Neural cell (in vitro differentiated cells): Measurements from ENCODE around the gene FOSL2. TPM values are rescaled to one million over a fixed set of nuclear protein-coding genes. Genes with fewer than 3 reads are reported as not detected.

Experiments used
- H2AFZ ChIP-seq: fragments of 200-600, 300-800 bp; sonication (generic), shearing (Covaris generic); 2 replicates; pipeline ENCODE4 v1.6.0; 2014; ENCODE audit warnings: low read depth, mild to moderate bottlenecking, antibody characterized with exemption, low read length, moderate library complexity
- H3F3A ChIP-seq: fragments of 200-600 bp; shearing (Covaris generic); 2 replicates; pipeline ENCODE4 v1.6.1; 2016; ENCODE audit warnings: mild to moderate bottlenecking, moderate library complexity, mixed read lengths, antibody characterized with exemption, low read length; ENCODE audit not compliant: insufficient read depth, poor library complexity, severe bottlenecking
- H3K27ac ChIP-seq: fragments of 200-600, 300-800 bp; sonication (generic), shearing (Covaris generic); 2 replicates; pipeline ENCODE4 v1.5.1; 2014; ENCODE audit warnings: mild to moderate bottlenecking, low read length, moderate library complexity
- H3K27me3 ChIP-seq: fragments of 300-800, 200-600 bp; sonication (generic), shearing (Covaris generic); 2 replicates; pipeline ENCODE4 v1.6.0; 2014; ENCODE audit warnings: mild to moderate bottlenecking, low read depth, low read length, moderate library complexity; ENCODE audit not compliant: insufficient read depth
- H3K36me3 ChIP-seq: fragments of 300-800, 200-600 bp; sonication (generic), shearing (Covaris generic); 2 replicates; pipeline ENCODE4 v1.5.1; 2014; ENCODE audit warnings: mild to moderate bottlenecking, antibody characterized with exemption, low read length, moderate library complexity; ENCODE audit not compliant: insufficient read depth
- H3K4me2 ChIP-seq: fragments of 300-800, 200-600 bp; sonication (generic), shearing (Covaris generic); 2 replicates; pipeline ENCODE4 v1.6.0; 2014; ENCODE audit warnings: mild to moderate bottlenecking, low read length
- H3K4me3 ChIP-seq: fragments of 300-800, 200-600 bp; sonication (generic), shearing (Covaris generic); 2 replicates; pipeline ENCODE4 v1.5.1; 2014; ENCODE audit warnings: mild to moderate bottlenecking, low read length, moderate library complexity
- H3K79me2 ChIP-seq: fragments of 200-600 bp; shearing (Covaris generic); replicated peaks from 2 replicates; pipeline ENCODE4 v1.6.0; 2014; ENCODE audit warnings: mild to moderate bottlenecking, low read length, moderate library complexity; ENCODE audit not compliant: insufficient read depth
- H3K9ac ChIP-seq: fragments of 300-800, 200-600 bp; sonication (generic), shearing (Covaris generic); 2 replicates; pipeline ENCODE4 v1.6.1; 2016; ENCODE audit warnings: mild to moderate bottlenecking, low read length, mixed read lengths
- H3K9me2 ChIP-seq: fragments of 200-600 bp; shearing (Covaris generic); 2 replicates; pipeline ENCODE4 v1.6.1; 2016; ENCODE audit warnings: mild to moderate bottlenecking, low read length, mixed read lengths; ENCODE audit not compliant: insufficient read depth
- H3K9me3 ChIP-seq: fragments of 200-600, 300-800 bp; sonication (generic), shearing (Covaris generic); 2 replicates; pipeline ENCODE4 v1.6.1; 2016; ENCODE audit warnings: mild to moderate bottlenecking, mixed run types, low read length, moderate library complexity, mixed read lengths
- H4K20me1 ChIP-seq: fragments of 200-600 bp; shearing (Covaris generic); 2 replicates; pipeline ENCODE4 v1.6.1; 2016; ENCODE audit warnings: mild to moderate bottlenecking, mixed run types; ENCODE audit not compliant: insufficient read depth
- EP300 ChIP-seq: fragments of 450-650 bp; conservative IDR thresholded peaks from 2 replicates; pipeline ENCODE4 v1.6.1; 2014; ENCODE audit warnings: antibody characterized with exemption, mild to moderate bottlenecking, moderate library complexity; ENCODE audit not compliant: poor library complexity, severe bottlenecking
- EZH2 ChIP-seq: fragments of 200-600, 300-800 bp; shearing (Covaris generic), sonication (generic); IDR thresholded peaks from 2 replicates; pipeline ENCODE4 v1.6.1; 2014; ENCODE audit warnings: antibody characterized with exemption, low read length, borderline replicate concordance, mild to moderate bottlenecking; ENCODE audit not compliant: insufficient read depth, poor library complexity, severe bottlenecking
- MXI1 ChIP-seq: fragments of 450-650 bp; conservative IDR thresholded peaks from 2 replicates; pipeline ENCODE4 v1.6.1; 2014; ENCODE audit warnings: antibody characterized with exemption, mild to moderate bottlenecking; ENCODE audit not compliant: poor library complexity, severe bottlenecking
- POLR2AphosphoS5 ChIP-seq: IDR thresholded peaks from 2 replicates; pipeline ENCODE4 v1.6.1; 2012
- RAD21 ChIP-seq: fragments of 450-650 bp; conservative IDR thresholded peaks from 2 replicates; pipeline ENCODE4 v1.6.1; 2014; ENCODE audit warnings: antibody characterized with exemption, mild to moderate bottlenecking, moderate library complexity
- SMC3 ChIP-seq: fragments of 450-650 bp; conservative IDR thresholded peaks from 2 replicates; pipeline ENCODE4 v1.6.1; 2014; ENCODE audit warnings: antibody characterized with exemption, mild to moderate bottlenecking, moderate library complexity; ENCODE audit not compliant: poor library complexity
- TAF1 ChIP-seq: IDR thresholded peaks from 2 replicates; pipeline ENCODE4 v1.6.1; 2012; ENCODE audit warnings: low read depth
- polyA plus RNA-seq: library from polyadenylated mRNA; depleted of rRNA; stranded (reverse); fragments of >200 nt; gene quantifications from 2 replicates; pipeline ENCODE4 v1.2.3, GENCODE V29; 2014
- TF ChIP-seq, protein P1 (sequence below): IDR thresholded peaks from 2 replicates; pipeline ENCODE4 v1.6.1; 2012; ENCODE audit warnings: borderline replicate concordance
- TF ChIP-seq, protein P2 (sequence below): fragments of 450-650 bp; IDR thresholded peaks from 2 replicates; pipeline ENCODE4 v1.5.1; 2014; ENCODE audit warnings: antibody characterized with exemption, mild to moderate bottlenecking, moderate library complexity; ENCODE audit not compliant: poor library complexity, severe bottlenecking

Gene FOSL2
- polyA plus RNA-seq, 1 donor from 2014 or later, result 2.8 TPM

DNA sequence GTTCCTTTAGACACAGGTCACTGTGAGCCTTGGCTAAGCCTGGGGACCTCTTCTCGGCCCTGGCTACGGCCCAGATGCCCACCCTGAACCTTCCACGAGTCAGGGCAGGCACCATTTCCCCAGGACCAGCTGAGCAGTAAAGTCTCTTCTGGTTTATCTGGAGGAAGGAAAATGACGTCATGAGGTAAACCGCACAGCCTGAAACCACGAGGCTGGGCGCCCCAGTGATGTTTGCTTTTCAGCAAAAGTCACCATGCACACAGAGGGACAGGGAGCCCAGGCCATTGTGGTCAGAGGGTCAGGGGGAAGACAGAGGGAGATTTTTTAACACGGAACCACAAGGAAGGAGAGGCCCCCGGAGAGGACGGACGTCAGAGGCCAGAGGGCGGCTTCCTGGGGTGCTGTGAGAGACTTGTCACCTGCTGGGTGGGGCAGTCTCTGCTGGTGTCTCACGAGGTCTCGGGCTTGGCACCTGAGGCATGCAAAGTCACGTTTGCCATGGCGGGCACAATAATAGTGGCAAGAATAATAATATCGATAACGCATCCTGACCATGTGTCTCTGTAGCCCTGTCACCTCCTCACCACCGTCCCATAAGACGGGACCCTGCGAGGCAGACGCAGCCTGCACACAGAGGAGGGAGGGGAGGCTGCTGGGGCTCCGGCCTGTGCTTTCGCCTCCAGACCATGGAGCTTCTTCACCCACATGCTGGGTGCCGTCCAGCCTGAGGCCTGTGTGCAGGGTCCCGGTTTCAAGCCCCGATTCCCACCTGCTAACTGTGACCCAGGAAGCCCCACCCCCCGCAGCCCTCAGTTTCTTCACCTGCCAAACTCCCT is 33.2 kb upstream of the FOSL2 start:
- Histone ChIP-seq H3K79me2 (no peaks in the 10 kb centered on the region), H3K4me3 (no peak overlapping the region), H3F3A (no peaks in the 10 kb centered on the region), H2AFZ (no peak overlapping the region), H3K27me3 (no peaks in the 10 kb centered on the region), H3K27ac (no peak overlapping the region), H4K20me1 (no peaks in the 10 kb centered on the region), H3K9me3 (no peaks in the 10 kb centered on the region), H3K9ac (no peak overlapping the region), H3K9me2 (no peaks in the 10 kb centered on the region), H3K4me2 (no peak overlapping the region), H3K36me3 (no peaks in the 10 kb centered on the region)
- no peak for TF ChIP-seq SMC3
- no peak for TF ChIP-seq EZH2
- no peak for TF ChIP-seq POLR2AphosphoS5
- TF ChIP-seq, protein P1, sequence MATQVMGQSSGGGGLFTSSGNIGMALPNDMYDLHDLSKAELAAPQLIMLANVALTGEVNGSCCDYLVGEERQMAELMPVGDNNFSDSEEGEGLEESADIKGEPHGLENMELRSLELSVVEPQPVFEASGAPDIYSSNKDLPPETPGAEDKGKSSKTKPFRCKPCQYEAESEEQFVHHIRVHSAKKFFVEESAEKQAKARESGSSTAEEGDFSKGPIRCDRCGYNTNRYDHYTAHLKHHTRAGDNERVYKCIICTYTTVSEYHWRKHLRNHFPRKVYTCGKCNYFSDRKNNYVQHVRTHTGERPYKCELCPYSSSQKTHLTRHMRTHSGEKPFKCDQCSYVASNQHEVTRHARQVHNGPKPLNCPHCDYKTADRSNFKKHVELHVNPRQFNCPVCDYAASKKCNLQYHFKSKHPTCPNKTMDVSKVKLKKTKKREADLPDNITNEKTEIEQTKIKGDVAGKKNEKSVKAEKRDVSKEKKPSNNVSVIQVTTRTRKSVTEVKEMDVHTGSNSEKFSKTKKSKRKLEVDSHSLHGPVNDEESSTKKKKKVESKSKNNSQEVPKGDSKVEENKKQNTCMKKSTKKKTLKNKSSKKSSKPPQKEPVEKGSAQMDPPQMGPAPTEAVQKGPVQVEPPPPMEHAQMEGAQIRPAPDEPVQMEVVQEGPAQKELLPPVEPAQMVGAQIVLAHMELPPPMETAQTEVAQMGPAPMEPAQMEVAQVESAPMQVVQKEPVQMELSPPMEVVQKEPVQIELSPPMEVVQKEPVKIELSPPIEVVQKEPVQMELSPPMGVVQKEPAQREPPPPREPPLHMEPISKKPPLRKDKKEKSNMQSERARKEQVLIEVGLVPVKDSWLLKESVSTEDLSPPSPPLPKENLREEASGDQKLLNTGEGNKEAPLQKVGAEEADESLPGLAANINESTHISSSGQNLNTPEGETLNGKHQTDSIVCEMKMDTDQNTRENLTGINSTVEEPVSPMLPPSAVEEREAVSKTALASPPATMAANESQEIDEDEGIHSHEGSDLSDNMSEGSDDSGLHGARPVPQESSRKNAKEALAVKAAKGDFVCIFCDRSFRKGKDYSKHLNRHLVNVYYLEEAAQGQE, result no peak
- no peak for TF ChIP-seq TAF1
- TF ChIP-seq MXI1, result no peak
- TF ChIP-seq, protein P2, sequence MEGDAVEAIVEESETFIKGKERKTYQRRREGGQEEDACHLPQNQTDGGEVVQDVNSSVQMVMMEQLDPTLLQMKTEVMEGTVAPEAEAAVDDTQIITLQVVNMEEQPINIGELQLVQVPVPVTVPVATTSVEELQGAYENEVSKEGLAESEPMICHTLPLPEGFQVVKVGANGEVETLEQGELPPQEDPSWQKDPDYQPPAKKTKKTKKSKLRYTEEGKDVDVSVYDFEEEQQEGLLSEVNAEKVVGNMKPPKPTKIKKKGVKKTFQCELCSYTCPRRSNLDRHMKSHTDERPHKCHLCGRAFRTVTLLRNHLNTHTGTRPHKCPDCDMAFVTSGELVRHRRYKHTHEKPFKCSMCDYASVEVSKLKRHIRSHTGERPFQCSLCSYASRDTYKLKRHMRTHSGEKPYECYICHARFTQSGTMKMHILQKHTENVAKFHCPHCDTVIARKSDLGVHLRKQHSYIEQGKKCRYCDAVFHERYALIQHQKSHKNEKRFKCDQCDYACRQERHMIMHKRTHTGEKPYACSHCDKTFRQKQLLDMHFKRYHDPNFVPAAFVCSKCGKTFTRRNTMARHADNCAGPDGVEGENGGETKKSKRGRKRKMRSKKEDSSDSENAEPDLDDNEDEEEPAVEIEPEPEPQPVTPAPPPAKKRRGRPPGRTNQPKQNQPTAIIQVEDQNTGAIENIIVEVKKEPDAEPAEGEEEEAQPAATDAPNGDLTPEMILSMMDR, result no peak
- TF ChIP-seq EP300, result no peak
- TF ChIP-seq RAD21, result no peak

DNA sequence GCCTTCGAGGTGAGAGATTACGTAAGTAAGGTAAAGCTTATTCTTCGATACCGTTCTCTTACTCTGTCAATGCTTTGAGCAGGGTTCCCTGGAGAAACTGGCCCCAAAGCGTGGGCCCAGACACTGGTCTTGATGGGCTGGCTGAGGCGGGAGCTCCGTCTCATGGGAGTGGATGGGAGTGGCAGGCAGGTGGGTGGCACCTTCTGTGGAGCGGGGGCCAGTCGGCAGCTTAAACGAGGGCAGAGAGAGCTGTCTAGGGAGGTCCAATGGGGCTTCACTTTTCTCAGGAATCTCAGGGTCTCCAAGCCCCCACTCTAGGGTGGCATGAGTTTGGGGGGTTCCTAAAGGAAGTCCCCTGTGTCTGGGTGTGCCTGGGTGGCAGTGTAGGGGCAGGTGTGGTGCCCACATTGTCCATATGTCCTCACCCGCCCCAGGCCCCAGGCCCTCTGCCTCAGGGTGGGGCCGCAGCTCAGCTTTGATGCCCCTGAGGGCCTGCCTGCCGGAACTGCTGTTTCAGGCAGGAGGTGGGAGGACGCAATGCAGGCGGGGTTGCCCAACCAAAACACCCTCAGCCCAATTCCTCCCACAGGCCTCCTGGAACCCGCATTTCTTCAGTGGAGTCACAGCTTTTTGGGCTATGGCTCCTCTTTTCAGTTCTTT is 32.5 kb upstream of the FOSL2 start:
- H3K27me3 ChIP-seq, result no peaks in the 10 kb centered on the region
- no peak overlapping the region for H2AFZ ChIP-seq
- no peaks in the 10 kb centered on the region for H3K79me2 ChIP-seq
- no peak overlapping the region for H3K9ac ChIP-seq
- H3K36me3 ChIP-seq, result no peaks in the 10 kb centered on the region
- no peaks in the 10 kb centered on the region for H3K9me2 ChIP-seq
- H3F3A ChIP-seq, result no peaks in the 10 kb centered on the region
- no peak overlapping the region for H3K4me3 ChIP-seq
- no peak overlapping the region for H3K27ac ChIP-seq
- no peak overlapping the region for H3K4me2 ChIP-seq
- H3K9me3 ChIP-seq, result no peaks in the 10 kb centered on the region
- no peak for TF ChIP-seq SMC3
- TF ChIP-seq POLR2AphosphoS5, result no peak
- TF ChIP-seq, protein P2, result no peak
- TF ChIP-seq, protein P1, result no peak
- H4K20me1 ChIP-seq, result no peaks in the 10 kb centered on the region
